Naive thymus-derived CD4-positive, alpha-beta T cell (primary cell): ENCODE measurements around the gene ERC1. TPM values are rescaled to one million over a fixed set of nuclear protein-coding genes. Genes with fewer than 3 reads are reported as not detected.
"Not testable (repeated sequence)": the region's sequence is repeated elsewhere in the genome, so short reads cannot be mapped to it uniquely, and the experiment has no call there.

Experiments used
- ATAC-seq: fragments of 150-1000 bp; cut with Tn5 transposase; 2 replicates; pipeline ENCODE4 v1.10.0; 2021; ENCODE audit warnings: mild to moderate bottlenecking, moderate library complexity
- CTCF ChIA-PET: fragments of 350-600 bp; sonication (Branson Sonifier 250); formaldehyde crosslinking; loops from one replicate; lab custom pipeline; 2021; ENCODE audit warnings: antibody characterized with exemption; lab: Charles Lee
- POLR2A ChIA-PET: fragments of 350-600 bp; sonication (Branson Sonifier 250); formaldehyde crosslinking; loops from one replicate; lab custom pipeline; 2021; ENCODE audit warnings: antibody characterized with exemption, inconsistent platforms; lab: Charles Lee
- DNase-seq, 9 donors: peaks; one replicate each; pipeline versions ENCODE4 v3.0.0 to v3.0.0-alpha.2; 2020 to 2022; ENCODE audit warnings: mixed read lengths in 1 of 9
- H3K27ac ChIP-seq: one replicate; pipeline ENCODE4 v1.7.0; 2013; ENCODE audit warnings: mild to moderate bottlenecking, low read depth, low read length, moderate library complexity
- H3K27me3 ChIP-seq, 2 donors: one replicate each; pipeline ENCODE4 v1.7.0; 2013; ENCODE audit warnings: low read length in 2 of 2, mild to moderate bottlenecking in 2 of 2, moderate library complexity in 2 of 2; ENCODE audit not compliant: control insufficient read depth in 2 of 2, insufficient read depth in 2 of 2
- H3K36me3 ChIP-seq, 3 experiments: 1 replicate in 2 of 3; 2 replicates in 1 of 3; pipeline ENCODE4 v1.7.0; 2013; ENCODE audit warnings: low read length in 3 of 3, mild to moderate bottlenecking in 3 of 3, moderate library complexity in 1 of 3; ENCODE audit not compliant: insufficient read depth in 3 of 3, control insufficient read depth in 2 of 3
- H3K4me1 ChIP-seq, 2 donors: one replicate each; pipeline ENCODE4 v1.7.0; 2013; ENCODE audit warnings: low read length in 2 of 2, mild to moderate bottlenecking in 2 of 2, moderate library complexity in 1 of 2; ENCODE audit not compliant: control insufficient read depth in 2 of 2, insufficient read depth in 2 of 2
- H3K4me3 ChIP-seq: 2 replicates; pipeline ENCODE4 v1.7.0; 2013; ENCODE audit warnings: mild to moderate bottlenecking, low read length
- H3K9me3 ChIP-seq, 3 experiments: 1 replicate in 2 of 3; 2 replicates in 1 of 3; pipeline ENCODE4 v1.7.0; 2013; ENCODE audit warnings: low read length in 3 of 3; ENCODE audit not compliant: control insufficient read depth in 2 of 3
- H3K27ac Mint-ChIP-seq, 9 donors: one replicate each; pipeline ENCODE4 v1.8.0; 2020 to 2022; ENCODE audit warnings: mixed read lengths in 9 of 9, mild to moderate bottlenecking in 8 of 9, moderate library complexity in 5 of 9, inconsistent platforms in 2 of 9
- H3K27me3 Mint-ChIP-seq, 5 donors: one replicate each; pipeline ENCODE4 v1.8.0; 2021 to 2022; ENCODE audit warnings: mixed read lengths in 5 of 5, mild to moderate bottlenecking in 1 of 5
- H3K36me3 Mint-ChIP-seq, 5 donors: one replicate each; pipeline ENCODE4 v1.8.0; 2020 to 2022; ENCODE audit warnings: mixed read lengths in 5 of 5, mild to moderate bottlenecking in 3 of 5, inconsistent platforms in 1 of 5
- H3K4me1 Mint-ChIP-seq, 7 donors: one replicate each; pipeline ENCODE4 v1.8.0; 2020 to 2022; ENCODE audit warnings: mixed read lengths in 7 of 7, mild to moderate bottlenecking in 3 of 7, inconsistent platforms in 1 of 7
- H3K4me3 Mint-ChIP-seq, 10 donors: one replicate each; pipeline ENCODE4 v1.8.0; 2020 to 2022; ENCODE audit warnings: mild to moderate bottlenecking in 10 of 10, mixed read lengths in 10 of 10, moderate library complexity in 6 of 10, inconsistent platforms in 2 of 10
- H3K9me3 Mint-ChIP-seq, 11 donors: one replicate each; pipeline ENCODE4 v1.8.0; 2020 to 2022; ENCODE audit warnings: mixed read lengths in 11 of 11, mild to moderate bottlenecking in 4 of 11, inconsistent platforms in 1 of 11, moderate library complexity in 1 of 11
- intact Hi-C, 2 donors: fragments of 100-400 bp; cut with micrococcal nuclease; formaldehyde crosslinking; loops; one replicate each; pipeline ENCODE4 v1.15.1; 2023
- polyA plus RNA-seq, 2 donors: library from polyadenylated mRNA; unstranded; fragments of 300-500 nt; fragmentation: Illumina TruSeq; gene quantifications; one replicate each; pipeline ENCODE4 v1.2.3, GENCODE V29; 2021
- total RNA-seq, 6 experiments: library from RNA in 5 of 6; stranded (reverse) in 5 of 6; gene quantifications; 1 replicate in 5 of 6; 2 replicates in 1 of 6; pipeline ENCODE4 v1.2.3 and lab custom pipeline; 2021 to 2026

Gene ERC1
- total and polyA plus RNA-seq, 7 experiments from 2014 or later, result 15.9 to 62.0 (median 51.5) TPM

- Mint-ChIP-seq H3K27me3 (no peaks in the 10 kb centered on the region), H3K4me1 (peaks cover 11 to 50% (median 27%) of the 10 kb centered on the region in 7 donors), H3K9me3 (no peaks in the 10 kb centered on the region), H3K4me3 (peak overlapping the region in 5 of 10 donors; percentile 0 to 62 (median 33)), H3K27ac (peak overlapping the region in 4 of 9 donors; percentile 7 to 59 (median 45)), H3K36me3 (peaks cover 0 to 20% (median 3%) of the 10 kb centered on the region in 5 donors)
- intact Hi-C loops, result no loop called here
- Histone ChIP-seq H3K4me1 (no peaks in the 10 kb centered on the region), H3K27me3 (no peaks in the 10 kb centered on the region), H3K27ac (no peak overlapping the region), H3K9me3 (no peaks in the 10 kb centered on the region), H3K36me3 (no peaks in the 10 kb centered on the region), H3K4me3 (no peak overlapping the region)
- POLR2A ChIA-PET, result no interaction called here
- peak in 1 of 9 donors; percentile 3 for DNase-seq
- CTCF ChIA-PET, result no interaction called here
- peak; percentile 41 for ATAC-seq
These were observed 57.1 kb downstream of the ERC1 start for GRCh38 chr12:1047898-1048660.

DNA sequence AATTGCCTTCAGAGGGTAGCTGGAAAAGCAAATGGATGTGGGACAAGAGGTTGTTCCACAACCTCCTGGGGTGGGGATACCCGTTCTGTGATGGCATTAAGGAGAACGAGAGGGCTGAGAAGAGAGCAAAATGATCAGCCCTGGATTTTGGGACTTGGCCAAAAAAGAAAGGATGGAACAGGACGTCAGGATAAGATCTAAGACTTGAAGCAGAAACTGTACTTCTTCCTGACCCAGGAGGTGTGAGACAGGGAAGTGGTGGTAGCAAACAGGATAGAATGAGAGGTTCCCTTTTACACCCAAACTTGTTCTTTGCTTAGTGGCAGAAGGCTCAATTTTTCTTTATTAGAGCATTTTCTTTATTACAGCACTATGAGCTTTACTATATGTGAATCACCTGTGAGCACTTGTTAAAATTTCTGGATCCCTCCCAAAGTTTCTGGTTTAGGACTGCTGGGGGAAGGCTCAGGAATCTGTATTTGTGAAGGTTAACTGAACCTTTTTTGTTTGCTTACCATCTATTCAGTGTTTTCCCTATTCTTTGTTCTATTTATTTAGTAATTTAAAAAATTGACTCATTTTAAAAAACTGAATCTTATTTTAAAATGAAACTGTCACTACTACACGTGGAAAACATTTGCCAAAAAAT is 59.2 kb downstream of the ERC1 start:
- Histone ChIP-seq H3K27ac (no peak overlapping the region), H3K36me3 (no peaks in the 10 kb centered on the region), H3K9me3 (no peaks in the 10 kb centered on the region), H3K4me3 (no peak overlapping the region), H3K27me3 (no peaks in the 10 kb centered on the region), H3K4me1 (no peaks in the 10 kb centered on the region)
- H3K4me1 Mint-ChIP-seq, result peaks cover 12 to 57% (median 31%) of the 10 kb centered on the region in 7 donors
- DNase-seq (no peak), ATAC-seq (no peak)
- ChIA-PET POLR2A (interaction anchor here (0.5 kb wide), 1 partner anchor 279 kb away, joined by 4 read pairs; no protein-coding TSS in a partner anchor), CTCF (no interaction called here)
- peak overlapping the region in 1 of 9 donors; percentile 76 for H3K27ac Mint-ChIP-seq
- H3K4me3 Mint-ChIP-seq, result no peak overlapping the region
- H3K9me3 Mint-ChIP-seq, result no peaks in the 10 kb centered on the region
- intact Hi-C loops, result no loop called here
- peaks cover 0 to 13% (median 3%) of the 10 kb centered on the region in 5 donors for H3K36me3 Mint-ChIP-seq
- H3K27me3 Mint-ChIP-seq, result no peaks in the 10 kb centered on the region

DNA sequence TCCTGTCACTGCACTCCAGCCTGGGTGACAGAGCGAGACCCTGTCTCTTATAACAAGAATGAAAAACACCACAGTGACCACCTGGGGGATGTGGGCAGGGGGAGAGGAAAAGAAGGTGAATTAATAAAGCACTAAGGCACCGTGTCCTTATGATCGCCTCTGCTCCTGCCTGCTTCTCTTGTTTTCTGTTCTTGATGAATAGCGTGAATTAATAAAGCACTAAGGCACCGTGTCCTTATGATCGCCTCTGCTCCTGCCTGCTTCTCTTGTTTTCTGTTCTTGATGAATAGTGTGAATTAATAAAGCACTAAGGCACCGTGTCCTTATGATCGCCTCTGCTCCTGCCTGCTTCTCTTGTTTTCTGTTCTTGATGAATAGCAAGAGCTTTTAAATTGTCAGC is 60.6 kb downstream of the ERC1 start:
- POLR2A ChIA-PET, intact Hi-C loops, H3K4me3 ChIP-seq, H3K9me3 ChIP-seq, H3K27me3 Mint-ChIP-seq, H3K27ac ChIP-seq, H3K4me3 Mint-ChIP-seq, H3K27me3 ChIP-seq, ATAC-seq, H3K4me1 ChIP-seq, H3K9me3 Mint-ChIP-seq, H3K27ac Mint-ChIP-seq, H3K36me3 ChIP-seq, DNase-seq: not testable (repeated sequence)
- Mint-ChIP-seq H3K4me1 (peaks cover 9 to 49% (median 29%) of the 10 kb centered on the region in 7 donors), H3K36me3 (peaks cover 0 to 20% (median 4%) of the 10 kb centered on the region in 5 donors)
- CTCF ChIA-PET, result interaction anchor here (0.7 kb wide), 1 partner anchor 558 kb away, joined by 4 read pairs; no protein-coding TSS in a partner anchor

DNA sequence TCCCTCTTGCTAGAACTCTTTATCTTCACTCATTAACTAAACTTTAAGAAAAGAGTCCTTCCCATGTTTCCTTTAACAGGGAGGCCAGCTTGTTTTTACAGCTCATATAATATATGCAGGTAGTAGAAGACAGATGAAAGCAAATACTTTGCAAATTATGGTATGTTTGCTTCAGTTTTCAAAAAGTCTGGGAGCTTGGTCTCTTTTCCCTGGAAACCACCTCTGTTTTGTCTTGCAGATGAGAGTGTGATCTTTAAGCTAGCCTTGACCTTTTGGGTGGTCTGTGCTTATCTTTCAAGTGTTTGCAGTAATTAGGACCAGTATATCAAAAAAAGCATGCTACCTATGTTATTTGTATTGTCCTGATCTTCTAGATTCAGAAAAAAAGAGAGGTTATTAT is 62.7 kb downstream of the ERC1 start:
- peaks cover 7 to 31% (median 14%) of the 10 kb centered on the region in 7 donors for H3K4me1 Mint-ChIP-seq
- Histone ChIP-seq H3K27ac (no peak overlapping the region), H3K4me1 (no peaks in the 10 kb centered on the region), H3K36me3 (no peaks in the 10 kb centered on the region), H3K27me3 (no peaks in the 10 kb centered on the region), H3K4me3 (no peak overlapping the region), H3K9me3 (peaks cover 0 to 7% (median 0%) of the 10 kb centered on the region in 3 experiments)
- H3K9me3 Mint-ChIP-seq, result peaks cover 0 to 11% (median 7%) of the 10 kb centered on the region in 11 donors
- peaks cover 6 to 32% (median 13%) of the 10 kb centered on the region in 5 donors for H3K36me3 Mint-ChIP-seq
- intact Hi-C loops, result no loop called here
- ChIA-PET POLR2A (interaction anchor here (0.9 kb wide), 1 partner anchor 9 kb away, joined by 3 read pairs; no protein-coding TSS in a partner anchor), CTCF (no interaction called here)
- no peak overlapping the region for H3K4me3 Mint-ChIP-seq
- ATAC-seq (no peak), DNase-seq (no peak)
- peak overlapping the region in 5 of 9 donors; percentile 4 to 73 (median 26) for H3K27ac Mint-ChIP-seq
- no peaks in the 10 kb centered on the region for H3K27me3 Mint-ChIP-seq

GRCh38 chr12:1054117-1054870 is 63.3 kb downstream of the ERC1 start:
- intact Hi-C loops, result no loop called here
- ATAC-seq (no peak), DNase-seq (no peak)
- no peak overlapping the region for H3K4me3 ChIP-seq
- H3K36me3 Mint-ChIP-seq, result peaks cover 12 to 32% (median 19%) of the 10 kb centered on the region in 5 donors
- ChIA-PET CTCF (no interaction called here), POLR2A (interaction anchor here (0.9 kb wide), 1 partner anchor 9 kb away, joined by 3 read pairs; no protein-coding TSS in a partner anchor)
- H3K27me3 ChIP-seq, result no peaks in the 10 kb centered on the region
- H3K36me3 ChIP-seq, result no peaks in the 10 kb centered on the region
- H3K4me1 ChIP-seq, result no peaks in the 10 kb centered on the region
- no peaks in the 10 kb centered on the region for H3K27me3 Mint-ChIP-seq
- H3K4me1 Mint-ChIP-seq, result peaks cover 4 to 31% (median 11%) of the 10 kb centered on the region in 7 donors
- peak overlapping the region in 4 of 9 donors; percentile 2 to 68 (median 6) for H3K27ac Mint-ChIP-seq
- H3K9me3 ChIP-seq, result peaks cover 0 to 9% (median 0%) of the 10 kb centered on the region in 3 experiments
- H3K27ac ChIP-seq, result no peak overlapping the region
- peaks cover 0 to 17% (median 12%) of the 10 kb centered on the region in 11 donors for H3K9me3 Mint-ChIP-seq
- no peak overlapping the region for H3K4me3 Mint-ChIP-seq

DNA sequence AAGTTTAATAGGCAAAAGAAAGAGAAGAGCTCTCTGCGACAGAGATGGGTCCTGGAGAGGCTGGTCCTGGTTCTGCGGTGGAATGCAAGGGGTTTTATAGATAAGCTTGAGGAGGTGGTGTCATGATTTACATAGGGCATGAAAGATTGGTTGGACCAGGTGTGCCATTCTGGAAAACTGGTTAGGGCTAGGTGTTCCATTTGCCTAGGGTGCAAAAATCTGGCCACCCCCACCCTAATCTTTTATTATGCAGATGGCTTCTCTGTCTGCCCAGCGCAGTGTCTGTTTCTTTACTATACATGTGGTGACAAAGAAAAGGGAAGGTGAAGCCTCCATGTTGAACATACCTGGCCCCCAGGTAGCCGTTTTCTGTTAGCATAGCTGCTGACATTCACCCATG is 65.4 kb downstream of the ERC1 start:
- no peaks in the 10 kb centered on the region for H3K4me1 ChIP-seq
- no peaks in the 10 kb centered on the region for H3K27me3 ChIP-seq
- intact Hi-C loops, result no loop called here
- peaks cover 0 to 9% (median 0%) of the 10 kb centered on the region in 3 experiments for H3K9me3 ChIP-seq
- H3K4me3 ChIP-seq, result no peak overlapping the region
- Mint-ChIP-seq H3K27ac (peak overlapping the region in 1 of 9 donors; percentile 5), H3K4me3 (no peak overlapping the region), H3K27me3 (no peaks in the 10 kb centered on the region), H3K9me3 (peaks cover 0 to 36% (median 22%) of the 10 kb centered on the region in 11 donors), H3K36me3 (peaks cover 19 to 47% (median 34%) of the 10 kb centered on the region in 5 donors), H3K4me1 (peaks cover 0 to 38% (median 17%) of the 10 kb centered on the region in 7 donors)
- ATAC-seq (no peak), DNase-seq (no peak)
- ChIA-PET CTCF (no interaction called here), POLR2A (no interaction called here)
- H3K36me3 ChIP-seq, result no peaks in the 10 kb centered on the region
- H3K27ac ChIP-seq, result no peak overlapping the region
